PC-3 (cell line): ENCODE results near the gene UTS2R.

Source experiments
- EZH2 ChIP-seq: fragments of 300-600 bp; sonication (generic); IDR thresholded peaks from one replicate; pipeline ENCODE4 v1.6.1; 2017; ENCODE audit warnings: antibody characterized with exemption, mild to moderate bottlenecking, low read length; ENCODE audit not compliant: unreplicated experiment
- EZH2phosphoT487 ChIP-seq: fragments of 300-600 bp; sonication (generic); IDR thresholded peaks from 2 replicates; pipeline ENCODE4 v1.6.1; 2018; ENCODE audit warnings: mild to moderate bottlenecking, antibody characterized with exemption, low read length, borderline replicate concordance
- TF ChIP-seq, protein P1 (sequence below): fragments of 300-600 bp; sonication (generic); conservative IDR thresholded peaks from 2 replicates; pipeline ENCODE4 v1.5.1; 2017; ENCODE audit warnings: antibody characterized with exemption, low read depth, mild to moderate bottlenecking, low read length

DNA sequence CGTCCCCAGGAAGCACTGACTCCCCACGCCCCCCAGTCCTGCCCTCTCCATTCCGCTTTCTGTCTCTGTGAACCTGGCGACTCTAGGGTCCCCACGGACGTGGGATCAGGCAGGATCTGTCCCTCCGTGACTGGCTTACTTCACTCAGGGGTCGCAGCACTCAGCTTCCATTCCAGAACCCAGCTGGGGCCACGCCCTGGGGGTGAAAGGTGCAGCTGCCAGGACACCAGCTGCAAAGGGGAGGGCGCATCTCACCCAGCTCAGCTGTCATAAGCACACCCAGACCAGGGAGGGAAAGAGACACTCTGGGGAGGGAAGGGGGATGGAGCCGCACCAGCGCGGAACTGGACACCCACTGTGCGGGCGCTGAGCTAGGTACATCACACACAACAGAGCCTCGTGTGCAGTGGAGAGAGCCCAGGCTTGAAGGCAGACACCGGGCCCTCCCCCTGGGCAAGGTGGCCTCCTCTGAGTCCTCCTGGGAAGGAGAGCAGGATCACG lies 28.1 kb downstream of the UTS2R start:
- TF ChIP-seq EZH2: no peak
- TF ChIP-seq, protein P1, sequence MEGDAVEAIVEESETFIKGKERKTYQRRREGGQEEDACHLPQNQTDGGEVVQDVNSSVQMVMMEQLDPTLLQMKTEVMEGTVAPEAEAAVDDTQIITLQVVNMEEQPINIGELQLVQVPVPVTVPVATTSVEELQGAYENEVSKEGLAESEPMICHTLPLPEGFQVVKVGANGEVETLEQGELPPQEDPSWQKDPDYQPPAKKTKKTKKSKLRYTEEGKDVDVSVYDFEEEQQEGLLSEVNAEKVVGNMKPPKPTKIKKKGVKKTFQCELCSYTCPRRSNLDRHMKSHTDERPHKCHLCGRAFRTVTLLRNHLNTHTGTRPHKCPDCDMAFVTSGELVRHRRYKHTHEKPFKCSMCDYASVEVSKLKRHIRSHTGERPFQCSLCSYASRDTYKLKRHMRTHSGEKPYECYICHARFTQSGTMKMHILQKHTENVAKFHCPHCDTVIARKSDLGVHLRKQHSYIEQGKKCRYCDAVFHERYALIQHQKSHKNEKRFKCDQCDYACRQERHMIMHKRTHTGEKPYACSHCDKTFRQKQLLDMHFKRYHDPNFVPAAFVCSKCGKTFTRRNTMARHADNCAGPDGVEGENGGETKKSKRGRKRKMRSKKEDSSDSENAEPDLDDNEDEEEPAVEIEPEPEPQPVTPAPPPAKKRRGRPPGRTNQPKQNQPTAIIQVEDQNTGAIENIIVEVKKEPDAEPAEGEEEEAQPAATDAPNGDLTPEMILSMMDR: no peak
- TF ChIP-seq EZH2phosphoT487: no peak
